Smooth muscle cell of the brain vasculature (primary cell): Measurements from ENCODE around the gene TATDN2.

Source experiments
- DNase-seq: peaks from one replicate; pipeline ENCODE4 v3.0.0-alpha.2; 2012; ENCODE audit warnings: low read depth, low spot score

Gene TATDN2

GRCh38 chr3:10315771-10316344 lies 67.6 kb downstream of the TATDN2 start:
- DNase-seq: no peak

- no peak for DNase-seq
Measured at GRCh38 chr3:10317311-10317960, 69.2 kb downstream of the TATDN2 start.

DNA sequence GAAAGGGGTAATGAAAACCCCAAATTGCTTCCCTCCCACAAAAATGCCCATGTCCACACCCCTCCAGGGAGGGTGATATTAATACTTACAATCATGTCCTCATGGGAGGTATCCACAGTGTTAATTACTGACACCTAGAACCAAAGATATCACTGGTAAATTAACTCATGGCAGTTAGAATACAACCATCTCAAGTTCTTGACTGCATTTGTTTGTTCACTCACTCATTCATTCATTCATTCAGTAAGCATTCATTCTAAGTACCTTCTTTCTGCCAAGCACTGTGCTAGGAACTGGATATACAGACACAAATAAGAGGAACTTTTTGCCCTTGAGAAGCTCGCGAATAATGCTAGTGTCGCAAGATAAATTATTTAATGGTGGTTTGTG lies 69.7 kb downstream of the TATDN2 start:
- DNase-seq: no peak

GRCh38 chr3:10319251-10319650 lies 71.0 kb downstream of the TATDN2 start:
- no peak for DNase-seq

GRCh38 chr3:10319804-10320203 lies 71.5 kb downstream of the TATDN2 start:
- no peak for DNase-seq

GRCh38 chr3:10320320-10320677 lies 72.0 kb downstream of the TATDN2 start:
- DNase-seq: no peak

GRCh38 chr3:10321630-10322351 lies 73.5 kb downstream of the TATDN2 start:
- DNase-seq: no peak

- no peak for DNase-seq
Measured at GRCh38 chr3:10322352-10322710, 74.1 kb downstream of the TATDN2 start.

- DNase-seq: no peak
Measured at GRCh38 chr3:10327592-10327991, 79.3 kb downstream of the TATDN2 start.

DNA sequence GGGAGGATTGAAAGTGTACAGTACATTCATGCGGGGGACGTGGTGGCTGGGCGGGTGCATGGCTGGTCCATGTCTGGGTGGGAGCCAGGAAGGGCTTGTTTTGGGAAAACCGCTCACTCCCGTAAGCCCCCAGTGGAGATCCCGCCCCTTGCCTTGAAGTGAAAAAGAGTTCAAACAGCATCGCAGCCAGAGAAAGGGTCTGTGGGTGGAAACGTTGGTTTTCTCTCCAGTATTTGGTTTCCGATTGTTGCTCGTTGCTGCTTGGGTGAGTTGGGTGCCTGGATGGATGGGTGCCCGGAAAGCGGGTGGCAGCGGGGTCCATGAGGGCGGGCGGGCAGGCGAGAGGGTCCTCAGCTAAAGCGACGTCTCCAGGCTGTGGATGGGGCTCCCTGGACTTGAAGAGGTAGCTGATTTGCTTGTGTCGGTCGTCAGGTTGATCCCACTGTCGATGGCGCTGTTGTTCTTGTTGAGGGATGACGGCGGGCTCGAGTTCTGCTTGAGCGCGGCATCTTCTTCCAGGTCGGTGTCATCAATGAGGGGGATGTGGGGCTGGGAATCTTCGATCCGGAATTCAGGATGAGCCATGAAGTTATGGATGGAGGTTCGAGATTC lies 80.3 kb downstream of the TATDN2 start:
- no peak for DNase-seq

GRCh38 chr3:10329495-10330015 lies 81.3 kb downstream of the TATDN2 start:
- no peak for DNase-seq

GRCh38 chr3:10330319-10330718 lies 82.1 kb downstream of the TATDN2 start:
- DNase-seq: no peak
